CD4-positive, alpha-beta T cell treated with Interleukin-1 beta for 1 hour (primary cell): ENCODE measurements around the gene XRCC6.
A peak's percentile ranks its signal among the peaks of the same experiment; 100 is the strongest.
"Not testable (repeated sequence)": the region's sequence is repeated elsewhere in the genome, so short reads cannot be mapped to it uniquely, and the experiment has no call there.

ENCODE experiments used
- DNase-seq, 2 donors: peaks; one replicate each; pipeline ENCODE4 v3.0.0-alpha.2; 2020 to 2022

Gene XRCC6

GRCh38 chr22:41598891-41599635 is 22.0 kb upstream of the XRCC6 start:
- DNase-seq, result no peak

- DNase-seq, result no peak
Measured at GRCh38 chr22:41600976-41601375, 20.1 kb upstream of the XRCC6 start.

- peak; percentile 65 to 82 for DNase-seq
Measured at GRCh38 chr22:41603873-41604332, 17.2 kb upstream of the XRCC6 start.

- no peak for DNase-seq
Measured at GRCh38 chr22:41608386-41608785, 12.7 kb upstream of the XRCC6 start.

GRCh38 chr22:41612603-41613306 is 8.3 kb upstream of the XRCC6 start:
- no peak for DNase-seq

GRCh38 chr22:41613456-41613855 is 7.6 kb upstream of the XRCC6 start:
- no peak for DNase-seq

GRCh38 chr22:41619979-41620588 is 1.0 kb upstream of the XRCC6 start:
- DNase-seq, result peak; percentile 27 to 42

GRCh38 chr22:41620589-41621098 is 451 bp upstream of the XRCC6 start, which contains the start of gene DESI1:
Gene DESI1 (minus strand): TSS chr22:41621043. CDS start chr22:41620839, 204 bp downstream.
- DNase-seq, result no peak

GRCh38 chr22:41621911-41622179 is 750 bp downstream of the XRCC6 start:
- no peak for DNase-seq

- no peak for DNase-seq
Measured at GRCh38 chr22:41625577-41625976, 4.5 kb downstream of the XRCC6 start.

GRCh38 chr22:41631115-41631514 is 10.0 kb downstream of the XRCC6 start:
- DNase-seq, result not testable (repeated sequence)

GRCh38 chr22:41631615-41632014 is 10.5 kb downstream of the XRCC6 start:
- not testable (repeated sequence) for DNase-seq

- DNase-seq, result not testable (repeated sequence)
Measured at GRCh38 chr22:41634610-41635009, 13.5 kb downstream of the XRCC6 start.

GRCh38 chr22:41636467-41636866 is 15.4 kb downstream of the XRCC6 start:
- no peak for DNase-seq

- not testable (repeated sequence) for DNase-seq
Measured at GRCh38 chr22:41637623-41638022, 16.5 kb downstream of the XRCC6 start.

- DNase-seq, result no peak
Measured at GRCh38 chr22:41638124-41638523, 17.0 kb downstream of the XRCC6 start.

GRCh38 chr22:41638748-41639147 is 17.7 kb downstream of the XRCC6 start:
- no peak for DNase-seq

- DNase-seq, result no peak
Measured at GRCh38 chr22:41641854-41642253, 20.8 kb downstream of the XRCC6 start.

- DNase-seq, result no peak
Measured at GRCh38 chr22:41642331-41643110, 21.4 kb downstream of the XRCC6 start.

GRCh38 chr22:41647771-41648170 is 26.7 kb downstream of the XRCC6 start:
- no peak for DNase-seq

- no peak for DNase-seq
Measured at GRCh38 chr22:41648432-41648831, 27.3 kb downstream of the XRCC6 start.

GRCh38 chr22:41650229-41650628 is 29.1 kb downstream of the XRCC6 start:
- no peak for DNase-seq

- no peak for DNase-seq
Measured at GRCh38 chr22:41650821-41651220, 29.7 kb downstream of the XRCC6 start.
